ENCODE measurements around the gene ATG16L2.

- TF ChIP-seq, protein P1, sequence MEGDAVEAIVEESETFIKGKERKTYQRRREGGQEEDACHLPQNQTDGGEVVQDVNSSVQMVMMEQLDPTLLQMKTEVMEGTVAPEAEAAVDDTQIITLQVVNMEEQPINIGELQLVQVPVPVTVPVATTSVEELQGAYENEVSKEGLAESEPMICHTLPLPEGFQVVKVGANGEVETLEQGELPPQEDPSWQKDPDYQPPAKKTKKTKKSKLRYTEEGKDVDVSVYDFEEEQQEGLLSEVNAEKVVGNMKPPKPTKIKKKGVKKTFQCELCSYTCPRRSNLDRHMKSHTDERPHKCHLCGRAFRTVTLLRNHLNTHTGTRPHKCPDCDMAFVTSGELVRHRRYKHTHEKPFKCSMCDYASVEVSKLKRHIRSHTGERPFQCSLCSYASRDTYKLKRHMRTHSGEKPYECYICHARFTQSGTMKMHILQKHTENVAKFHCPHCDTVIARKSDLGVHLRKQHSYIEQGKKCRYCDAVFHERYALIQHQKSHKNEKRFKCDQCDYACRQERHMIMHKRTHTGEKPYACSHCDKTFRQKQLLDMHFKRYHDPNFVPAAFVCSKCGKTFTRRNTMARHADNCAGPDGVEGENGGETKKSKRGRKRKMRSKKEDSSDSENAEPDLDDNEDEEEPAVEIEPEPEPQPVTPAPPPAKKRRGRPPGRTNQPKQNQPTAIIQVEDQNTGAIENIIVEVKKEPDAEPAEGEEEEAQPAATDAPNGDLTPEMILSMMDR (IDR thresholded peaks at IDR 0.05; ENCODE audit: low read depth, low read length) = peak; percentile 1
- TF ChIP-seq, protein P2, sequence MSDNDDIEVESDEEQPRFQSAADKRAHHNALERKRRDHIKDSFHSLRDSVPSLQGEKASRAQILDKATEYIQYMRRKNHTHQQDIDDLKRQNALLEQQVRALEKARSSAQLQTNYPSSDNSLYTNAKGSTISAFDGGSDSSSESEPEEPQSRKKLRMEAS (IDR thresholded peaks at IDR 0.05; ENCODE audit: low read depth, low read length) = no peak; the same call in 1 of the 2 replicates
- TF ChIP-seq POLR2A (IDR thresholded peaks at IDR 0.05; ENCODE audit: extremely low read depth, insufficient read length) (peak; percentile 76), MYC (IDR thresholded peaks at IDR 0.05; ENCODE audit: low read depth, low read length) (peak; percentile 29; the same call in 1 of the 2 replicates)
These were observed at the start of gene ATG16L2 for GRCh38 chr11:72814286-72815109.

Data from NB4 (cell line).